GM12878 (cell line): Measurements from ENCODE around the gene NUBP1. TPM values are rescaled to one million over a fixed set of nuclear protein-coding genes. Genes with fewer than 3 reads are reported as not detected.

Source experiments
- ATF7 ChIP-seq: fragments of 450-650 bp; IDR thresholded peaks from 2 replicates; pipeline ENCODE4 v1.6.1; 2016; ENCODE audit warnings: low read depth, mild to moderate bottlenecking
- BHLHE40 ChIP-seq, 2 experiments: fragments of 450-650 bp in 1 of 2; IDR thresholded peaks; 2 replicates each; pipeline ENCODE4 v1.6.1; 2011 to 2017; ENCODE audit warnings: low read depth in 2 of 2, borderline replicate concordance in 1 of 2, improper control_type of control experiment in 1 of 2, low read length in 1 of 2, mild to moderate bottlenecking in 1 of 2
- BRCA1 ChIP-seq: IDR thresholded peaks from 2 replicates; pipeline ENCODE4 v1.6.1; 2011; ENCODE audit warnings: low read depth, low read length, improper control_type of control experiment
- EGR1 ChIP-seq, 2 experiments: IDR thresholded peaks; 1 replicate in 1 of 2; 2 replicates in 1 of 2; pipeline ENCODE4 v1.6.1; 2011 to 2012; ENCODE audit warnings: low read depth in 2 of 2, low read length in 2 of 2, borderline replicate concordance in 1 of 2, mild to moderate bottlenecking in 1 of 2, moderate library complexity in 1 of 2
- EZH2 ChIP-seq: IDR thresholded peaks from 2 replicates; pipeline ENCODE4 v1.6.1; 2012; ENCODE audit warnings: low read depth, mild to moderate bottlenecking, control low read depth, inconsistent platforms, low read length, borderline replicate concordance; ENCODE audit not compliant: control insufficient read depth
- FOS ChIP-seq: IDR thresholded peaks from 3 replicates; pipeline ENCODE4 v1.6.1; 2011; ENCODE audit warnings: borderline replicate concordance; ENCODE audit not compliant: insufficient read length; ENCODE audit errors: extremely low read depth
- IKZF2 ChIP-seq, 2 experiments: fragments of 450-650 bp; IDR thresholded peaks; 2 replicates each; pipeline ENCODE4 v1.6.1; 2017; ENCODE audit warnings: mild to moderate bottlenecking in 2 of 2, moderate library complexity in 2 of 2
- MYB ChIP-seq: fragments of 150-350 bp; IDR thresholded peaks from 2 replicates; pipeline ENCODE4 v1.6.1; 2014; ENCODE audit warnings: mild to moderate bottlenecking, low read depth, low read length, borderline replicate concordance
- NBN ChIP-seq: fragments of 450-650 bp; IDR thresholded peaks from 2 replicates; pipeline ENCODE4 v1.6.1; 2016
- NFYA ChIP-seq: IDR thresholded peaks from 2 replicates; pipeline ENCODE4 v1.6.1; 2011; ENCODE audit warnings: low read depth, mild to moderate bottlenecking, low read length, improper control_type of control experiment, borderline replicate concordance
- NR2C1 ChIP-seq: fragments of 450-650 bp; IDR thresholded peaks from 2 replicates; pipeline ENCODE4 v1.6.1; 2017; ENCODE audit warnings: antibody characterized with exemption, mild to moderate bottlenecking, moderate library complexity
- PML ChIP-seq: IDR thresholded peaks from 2 replicates; pipeline ENCODE4 v1.6.1; 2012; ENCODE audit warnings: low read length, inconsistent platforms
- POLR2A ChIP-seq: IDR thresholded peaks from 2 replicates; pipeline ENCODE4 v1.6.1; 2011; ENCODE audit warnings: low read depth, mild to moderate bottlenecking, low read length
- RCOR1 ChIP-seq: conservative IDR thresholded peaks from 2 replicates; pipeline ENCODE4 v1.6.1; 2012; ENCODE audit warnings: low read depth, low read length, improper control_type of control experiment
- RUNX3 ChIP-seq: IDR thresholded peaks from 2 replicates; pipeline ENCODE4 v1.6.1; 2012; ENCODE audit warnings: low read length, inconsistent platforms
- SIN3A ChIP-seq: IDR thresholded peaks from 2 replicates; pipeline ENCODE4 v1.6.1; 2012; ENCODE audit warnings: low read depth, low read length, improper control_type of control experiment
- SRF ChIP-seq, 2 experiments: IDR thresholded peaks; 2 replicates each; pipeline ENCODE4 v1.6.1; 2011; ENCODE audit warnings: low read depth in 2 of 2, low read length in 2 of 2, mild to moderate bottlenecking in 1 of 2, moderate library complexity in 1 of 2
- TCF3 ChIP-seq: IDR thresholded peaks from 2 replicates; pipeline ENCODE4 v1.6.1; 2012; ENCODE audit warnings: low read depth, mild to moderate bottlenecking, low read length, borderline replicate concordance; ENCODE audit not compliant: insufficient read depth
- ZNF207 ChIP-seq: fragments of 450-650 bp; IDR thresholded peaks from 2 replicates; pipeline ENCODE4 v1.6.1; 2014; ENCODE audit warnings: antibody characterized with exemption, mild to moderate bottlenecking, borderline replicate concordance
- ZNF217 ChIP-seq: fragments of 450-650 bp; IDR thresholded peaks from 2 replicates; pipeline ENCODE4 v1.6.1; 2017; ENCODE audit warnings: antibody characterized with exemption, mild to moderate bottlenecking
- ZNF622 ChIP-seq: fragments of 450-650 bp; IDR thresholded peaks from 2 replicates; pipeline ENCODE4 v1.6.1; 2017; ENCODE audit warnings: mild to moderate bottlenecking, inconsistent platforms
- ZSCAN29 ChIP-seq: fragments of 450-650 bp; IDR thresholded peaks from 2 replicates; pipeline ENCODE4 v1.6.1; 2017; ENCODE audit warnings: mild to moderate bottlenecking, moderate library complexity
- ZZZ3 ChIP-seq: IDR thresholded peaks from 2 replicates; pipeline ENCODE4 v1.6.1; 2011; ENCODE audit warnings: low read depth; ENCODE audit not compliant: control insufficient read depth, insufficient read length
- polyA plus RNA-seq, 11 experiments: library from polyadenylated mRNA; depleted of rRNA in 4 of 11; unstranded in 6 of 11; stranded (reverse) in 5 of 11; fragments of >200 nt; fragmentation: Nextera tagmentation in 4 of 11; fragmentation: Illumina TruSeq in 1 of 11; extraction: Ambion mirVana in 4 of 11; extraction: Trizol in 1 of 11; gene quantifications; 1 replicate in 1 of 11; 2 replicates in 10 of 11; pipeline versions ENCODE4 v1.2.1 to v1.2.3, GENCODE V29; 2011 to 2016; ENCODE audit warnings: inconsistent platforms in 2 of 11, missing spikeins in 2 of 11, low read depth in 1 of 11
- total RNA-seq, 4 experiments: library from RNA; depleted of rRNA in 3 of 4; stranded (reverse); fragments of >200 nt in 3 of 4; fragmentation: Illumina TruSeq in 1 of 4; extraction: Trizol in 1 of 4; gene quantifications; 2 replicates each; pipeline versions ENCODE4 v1.2.1 to v1.2.3, GENCODE V29; 2013 to 2021
- TF ChIP-seq, protein P1 (sequence below): fragments of 450-650 bp; IDR thresholded peaks from 2 replicates; pipeline ENCODE4 v1.6.1; 2017; ENCODE audit warnings: mild to moderate bottlenecking
- TF ChIP-seq, protein P2 (sequence below): IDR thresholded peaks from 2 replicates; pipeline ENCODE4 v1.6.1; 2011; ENCODE audit warnings: borderline replicate concordance, low read depth, mild to moderate bottlenecking, moderate library complexity, mixed read lengths, low read length; ENCODE audit not compliant: insufficient read depth; ENCODE audit errors: extremely low read length
- TF ChIP-seq, protein P3 (sequence below): fragments of 450-650 bp; IDR thresholded peaks from 2 replicates; pipeline ENCODE4 v1.6.1; 2014; ENCODE audit warnings: mild to moderate bottlenecking
- TF ChIP-seq, protein P4 (sequence below): IDR thresholded peaks from 2 replicates; pipeline ENCODE4 v1.6.1; 2011; ENCODE audit warnings: mild to moderate bottlenecking, low read depth, low read length, moderate library complexity; ENCODE audit not compliant: insufficient replicate concordance

NUBP1 gene
- total and polyA plus RNA-seq, 10 of the 15 experiments (the other 5 are each of a cell fraction or from before 2014, with no cell fraction given) = 31.0 to 74.9 (median 58.3) TPM

DNA sequence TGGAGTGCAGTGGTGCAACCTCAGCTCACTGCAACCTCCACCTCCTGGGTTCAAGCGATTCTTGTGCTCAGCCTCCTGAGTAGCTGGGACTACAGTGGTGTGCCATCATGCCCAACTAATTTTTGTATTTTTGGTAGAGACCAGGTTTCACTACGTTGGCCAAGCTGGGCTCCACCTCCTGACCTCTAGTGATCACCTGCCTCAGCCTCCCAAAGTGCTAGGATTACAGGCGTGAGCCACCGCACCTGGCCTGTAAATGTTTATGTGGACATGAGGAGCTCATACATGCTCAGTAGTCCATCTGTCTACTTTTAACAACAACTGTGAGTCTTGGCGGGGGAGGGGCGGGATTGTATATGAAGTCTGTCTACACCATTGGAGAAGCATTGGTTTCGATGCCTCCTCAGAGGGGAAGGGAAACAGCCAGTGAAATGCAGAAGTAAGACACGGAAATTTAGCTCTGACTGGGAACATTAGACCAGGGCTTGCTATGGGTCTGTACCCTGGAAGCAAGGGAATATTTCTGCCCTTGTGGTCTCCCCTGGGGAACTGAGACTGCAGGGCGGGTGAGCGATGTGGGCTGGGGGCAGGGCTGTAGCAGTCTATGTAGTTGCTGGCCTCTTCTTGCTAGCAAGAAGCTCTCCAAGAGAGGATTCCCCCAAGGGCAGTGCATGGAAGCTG, 9.3 kb downstream of the NUBP1 start (continued):
- TF ChIP-seq NFYA (no peak), IKZF2 (IDR thresholded peaks at IDR 0.05) (peak; percentile 98), SIN3A (no peak), ZNF622 (no peak), PML (no peak), EZH2 (no peak), SRF (IDR thresholded peaks at IDR 0.05; ENCODE audit: low read depth in 2 of 2, low read length in 2 of 2) (no peak), ZNF217 (no peak), NBN (peak; percentile 93), ZNF207 (no peak), ATF7 (no peak), BHLHE40 (IDR thresholded peaks at IDR 0.05; ENCODE audit: borderline replicate concordance in 1 of 2, low read depth in 2 of 2, low read length in 1 of 2) (peak; percentile 44 to 53; a peak in 2 of 4 replicates), BRCA1 (no peak), POLR2A (no peak), ZSCAN29 (no peak), FOS (no peak), ZZZ3 (no peak), MYB (no peak), TCF3 (no peak), RCOR1 (no peak), RUNX3 (peak; percentile 94), EGR1 (IDR thresholded peaks at IDR 0.05; ENCODE audit: borderline replicate concordance in 1 of 2, low read depth in 2 of 2, low read length in 2 of 2) (no peak), NR2C1 (no peak)
- TF ChIP-seq, protein P1, sequence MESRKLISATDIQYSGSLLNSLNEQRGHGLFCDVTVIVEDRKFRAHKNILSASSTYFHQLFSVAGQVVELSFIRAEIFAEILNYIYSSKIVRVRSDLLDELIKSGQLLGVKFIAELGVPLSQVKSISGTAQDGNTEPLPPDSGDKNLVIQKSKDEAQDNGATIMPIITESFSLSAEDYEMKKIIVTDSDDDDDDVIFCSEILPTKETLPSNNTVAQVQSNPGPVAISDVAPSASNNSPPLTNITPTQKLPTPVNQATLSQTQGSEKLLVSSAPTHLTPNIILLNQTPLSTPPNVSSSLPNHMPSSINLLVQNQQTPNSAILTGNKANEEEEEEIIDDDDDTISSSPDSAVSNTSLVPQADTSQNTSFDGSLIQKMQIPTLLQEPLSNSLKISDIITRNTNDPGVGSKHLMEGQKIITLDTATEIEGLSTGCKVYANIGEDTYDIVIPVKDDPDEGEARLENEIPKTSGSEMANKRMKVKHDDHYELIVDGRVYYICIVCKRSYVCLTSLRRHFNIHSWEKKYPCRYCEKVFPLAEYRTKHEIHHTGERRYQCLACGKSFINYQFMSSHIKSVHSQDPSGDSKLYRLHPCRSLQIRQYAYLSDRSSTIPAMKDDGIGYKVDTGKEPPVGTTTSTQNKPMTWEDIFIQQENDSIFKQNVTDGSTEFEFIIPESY = no peak
- TF ChIP-seq, protein P2, sequence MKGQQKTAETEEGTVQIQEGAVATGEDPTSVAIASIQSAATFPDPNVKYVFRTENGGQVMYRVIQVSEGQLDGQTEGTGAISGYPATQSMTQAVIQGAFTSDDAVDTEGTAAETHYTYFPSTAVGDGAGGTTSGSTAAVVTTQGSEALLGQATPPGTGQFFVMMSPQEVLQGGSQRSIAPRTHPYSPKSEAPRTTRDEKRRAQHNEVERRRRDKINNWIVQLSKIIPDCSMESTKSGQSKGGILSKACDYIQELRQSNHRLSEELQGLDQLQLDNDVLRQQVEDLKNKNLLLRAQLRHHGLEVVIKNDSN = no peak
- TF ChIP-seq, protein P3, sequence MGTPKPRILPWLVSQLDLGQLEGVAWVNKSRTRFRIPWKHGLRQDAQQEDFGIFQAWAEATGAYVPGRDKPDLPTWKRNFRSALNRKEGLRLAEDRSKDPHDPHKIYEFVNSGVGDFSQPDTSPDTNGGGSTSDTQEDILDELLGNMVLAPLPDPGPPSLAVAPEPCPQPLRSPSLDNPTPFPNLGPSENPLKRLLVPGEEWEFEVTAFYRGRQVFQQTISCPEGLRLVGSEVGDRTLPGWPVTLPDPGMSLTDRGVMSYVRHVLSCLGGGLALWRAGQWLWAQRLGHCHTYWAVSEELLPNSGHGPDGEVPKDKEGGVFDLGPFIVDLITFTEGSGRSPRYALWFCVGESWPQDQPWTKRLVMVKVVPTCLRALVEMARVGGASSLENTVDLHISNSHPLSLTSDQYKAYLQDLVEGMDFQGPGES = no peak
- TF ChIP-seq, protein P4, sequence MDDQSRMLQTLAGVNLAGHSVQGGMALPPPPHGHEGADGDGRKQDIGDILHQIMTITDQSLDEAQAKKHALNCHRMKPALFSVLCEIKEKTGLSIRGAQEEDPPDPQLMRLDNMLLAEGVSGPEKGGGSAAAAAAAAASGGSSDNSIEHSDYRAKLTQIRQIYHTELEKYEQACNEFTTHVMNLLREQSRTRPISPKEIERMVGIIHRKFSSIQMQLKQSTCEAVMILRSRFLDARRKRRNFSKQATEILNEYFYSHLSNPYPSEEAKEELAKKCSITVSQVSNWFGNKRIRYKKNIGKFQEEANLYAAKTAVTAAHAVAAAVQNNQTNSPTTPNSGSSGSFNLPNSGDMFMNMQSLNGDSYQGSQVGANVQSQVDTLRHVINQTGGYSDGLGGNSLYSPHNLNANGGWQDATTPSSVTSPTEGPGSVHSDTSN = no peak
